Hematopoietic multipotent progenitor cell treated with erythropoietin and hydrocortisone succinate and interleukin-3 and kit ligand, for 8 days (in vitro differentiated cells): Measurements from ENCODE around the gene CNOT6L.
A peak's percentile ranks its signal among the peaks of the same experiment; 100 is the strongest.
"Not testable (repeated sequence)": the region's sequence is repeated elsewhere in the genome, so short reads cannot be mapped to it uniquely, and the experiment has no call there.

Experiments
- DNase-seq: peaks from one replicate; pipeline ENCODE4 v3.0.0-alpha.2; 2015

The CNOT6L gene

DNA sequence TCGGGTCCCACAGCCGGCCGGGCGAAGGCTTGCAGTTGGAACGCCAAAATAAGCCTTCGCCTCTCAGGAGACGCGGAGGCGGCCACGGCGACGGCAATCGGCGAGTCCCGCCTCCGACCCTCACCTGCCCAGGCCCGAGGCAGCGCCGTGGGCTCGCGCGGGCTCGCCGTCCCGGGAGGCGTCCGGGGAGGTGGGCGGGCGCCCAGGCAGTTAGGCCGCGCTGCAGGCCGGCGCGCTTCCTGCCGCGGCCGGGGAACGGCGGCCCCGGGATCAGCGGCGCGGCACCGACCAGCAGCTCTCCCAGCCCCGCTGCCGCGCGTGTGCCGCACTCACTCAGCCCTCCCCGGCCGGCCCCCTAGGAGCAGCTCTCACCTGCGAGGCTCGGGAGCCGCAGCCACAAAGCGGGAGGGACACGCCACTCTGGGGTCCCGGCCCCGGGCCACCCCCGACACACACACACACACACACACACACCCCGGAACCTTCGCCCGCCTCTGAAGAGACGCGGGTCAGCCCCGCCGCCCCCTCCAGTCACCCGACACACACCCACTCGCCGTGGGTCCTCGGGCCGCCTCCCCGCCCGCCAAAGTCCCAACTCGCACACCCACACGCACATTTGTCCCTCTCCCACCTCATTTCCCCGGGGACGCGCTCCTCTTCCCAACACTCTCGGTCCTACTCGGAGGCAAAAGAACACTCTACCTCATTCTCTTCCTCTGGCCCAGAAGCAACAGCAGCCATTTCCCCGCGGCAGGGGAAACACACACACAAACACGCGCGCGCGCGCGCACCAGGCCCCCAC is at the start of gene CNOT6L:
Gene CNOT6L (minus strand): TSS at position 767 of the 802 bp plus-strand sequence. CDS start 60 bp downstream, at position 707.
- DNase-seq: peak; percentile 53

DNA sequence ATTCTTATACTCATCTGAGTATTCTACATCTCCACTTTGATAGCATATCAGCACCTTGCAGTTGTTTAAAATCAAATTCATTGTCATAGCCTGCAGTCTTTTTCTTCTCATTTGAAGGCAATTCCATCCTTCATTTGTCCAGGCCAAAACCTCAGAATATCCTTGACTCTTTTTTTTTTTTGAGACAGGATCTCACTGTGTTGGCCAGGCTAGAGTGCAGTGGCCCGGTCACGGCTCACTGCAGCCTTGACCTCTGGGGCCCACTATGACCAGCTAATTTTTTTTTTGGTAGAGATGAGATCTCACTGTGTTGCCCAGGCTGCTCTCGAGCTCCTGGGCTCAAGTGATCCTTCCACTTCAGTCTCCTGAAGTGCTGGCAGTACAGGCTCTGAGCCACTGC is 46.1 kb upstream of the CNOT6L start:
- DNase-seq: no peak

DNA sequence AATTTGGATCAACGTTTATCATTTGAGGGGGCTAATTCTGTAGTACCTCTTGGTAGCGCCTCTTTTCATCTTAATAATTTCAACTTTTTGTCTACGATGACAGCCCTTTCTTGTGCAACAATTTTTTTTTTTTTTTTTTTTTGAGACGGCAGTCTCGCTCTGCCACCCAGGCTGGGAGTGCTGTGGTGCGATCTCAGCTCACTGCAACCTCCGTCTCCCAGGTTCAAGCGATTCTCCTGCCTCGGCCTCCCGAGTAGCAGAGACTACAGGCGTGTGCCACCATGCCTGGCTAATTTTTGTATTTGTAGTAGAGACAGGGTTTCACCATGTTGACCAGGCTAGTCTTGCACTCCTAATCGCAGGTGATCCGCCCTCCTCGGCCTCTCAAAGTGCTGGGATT is 44.2 kb upstream of the CNOT6L start:
- not testable (repeated sequence) for DNase-seq

DNA sequence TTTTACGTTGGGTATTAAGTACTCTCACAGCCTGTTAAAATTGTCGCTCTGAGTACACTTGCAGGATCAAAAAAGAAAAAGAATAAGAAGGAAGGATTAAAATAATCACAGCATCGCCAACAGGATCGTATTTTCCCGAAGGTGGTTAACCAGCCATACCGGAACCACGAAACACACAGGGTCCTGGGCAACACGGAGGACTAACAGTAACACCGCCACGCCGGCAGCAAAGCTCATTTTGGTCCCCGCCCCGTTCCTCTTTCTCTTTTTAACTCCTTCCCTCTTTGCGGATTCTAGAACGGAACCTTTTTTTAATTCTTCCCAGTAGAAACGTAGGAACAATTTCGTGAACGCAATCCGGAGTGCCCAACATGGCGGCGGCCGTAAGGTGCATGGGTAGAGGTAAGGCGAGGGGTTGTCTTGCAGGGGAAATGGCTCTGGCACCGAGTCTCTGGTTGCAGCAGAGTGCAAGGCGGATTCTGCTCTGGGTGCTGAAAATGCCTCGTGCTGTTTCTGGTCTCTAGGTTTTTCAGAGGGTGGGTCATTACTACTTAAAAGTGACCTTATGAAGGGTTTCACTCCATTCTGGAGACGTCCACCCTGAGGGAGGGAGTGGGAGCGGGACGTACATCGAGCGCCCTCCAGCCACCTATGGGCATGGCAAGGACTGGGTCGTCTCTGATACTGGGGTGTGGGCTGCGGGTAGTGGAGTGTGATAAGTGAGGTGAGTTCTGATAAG is 43.5 kb upstream of the CNOT6L start, which contains the start of gene MRPL1:
Gene MRPL1 (plus strand): TSS at position 353 of the 739 bp plus-strand sequence. CDS start 19 bp downstream, at position 372.
- peak; percentile 96 for DNase-seq

DNA sequence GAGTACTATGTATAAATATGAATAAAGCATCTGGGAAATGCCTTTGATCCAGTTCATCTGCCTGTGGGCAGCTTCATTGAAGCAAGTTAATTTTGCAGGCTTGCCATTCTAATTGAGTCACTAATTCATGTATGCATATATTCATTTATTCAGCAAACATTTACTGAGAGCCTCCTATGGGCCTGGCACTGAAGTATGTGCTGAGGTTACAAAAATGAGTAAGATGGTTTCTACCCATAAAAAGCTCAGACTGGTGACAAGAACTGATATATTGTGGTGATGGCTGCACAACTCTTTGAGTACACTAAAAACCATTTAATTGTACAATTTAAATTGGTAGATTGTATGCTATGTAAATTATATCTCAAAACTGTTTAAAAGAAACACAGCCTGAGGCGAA is 42.3 kb upstream of the CNOT6L start:
- DNase-seq: peak; percentile 21

DNA sequence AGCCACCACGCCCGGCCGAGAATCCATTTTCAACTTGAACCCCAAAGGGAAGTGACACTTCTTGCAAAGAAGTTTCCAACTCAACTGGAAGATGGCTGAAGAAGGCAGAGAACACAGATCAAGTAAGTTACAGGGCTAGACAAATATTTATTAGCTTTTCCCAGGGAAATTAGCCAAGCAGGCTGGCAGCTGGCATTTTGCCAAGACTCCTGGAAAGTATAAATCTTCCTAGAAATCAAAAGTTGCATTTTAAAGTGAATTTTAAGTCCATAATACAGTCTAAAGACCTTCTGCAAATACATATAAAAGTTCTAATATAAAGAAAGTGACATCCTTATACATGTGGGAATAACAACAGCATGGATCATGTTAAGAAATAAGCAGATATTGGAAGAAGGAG is 40.1 kb upstream of the CNOT6L start:
- DNase-seq: no peak

DNA sequence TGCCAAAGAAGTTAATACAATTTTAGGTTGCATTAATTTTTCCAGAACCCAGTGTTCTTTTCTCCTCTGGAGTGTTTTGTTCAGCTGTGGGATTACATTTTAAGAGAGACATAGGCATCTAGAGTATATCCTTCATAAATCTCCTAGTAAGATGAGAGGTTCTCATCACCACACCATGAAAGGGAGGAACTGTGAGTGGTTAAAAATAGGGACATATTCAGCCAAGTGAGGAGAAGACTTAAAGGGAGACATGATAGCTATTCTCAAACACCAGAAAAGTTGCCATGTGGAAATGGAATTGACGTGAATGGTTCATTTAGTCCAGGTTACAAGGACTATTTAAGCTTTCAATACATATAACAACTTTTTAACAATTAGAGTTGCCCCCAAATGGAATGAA is 37.0 kb upstream of the CNOT6L start:
- DNase-seq: no peak

DNA sequence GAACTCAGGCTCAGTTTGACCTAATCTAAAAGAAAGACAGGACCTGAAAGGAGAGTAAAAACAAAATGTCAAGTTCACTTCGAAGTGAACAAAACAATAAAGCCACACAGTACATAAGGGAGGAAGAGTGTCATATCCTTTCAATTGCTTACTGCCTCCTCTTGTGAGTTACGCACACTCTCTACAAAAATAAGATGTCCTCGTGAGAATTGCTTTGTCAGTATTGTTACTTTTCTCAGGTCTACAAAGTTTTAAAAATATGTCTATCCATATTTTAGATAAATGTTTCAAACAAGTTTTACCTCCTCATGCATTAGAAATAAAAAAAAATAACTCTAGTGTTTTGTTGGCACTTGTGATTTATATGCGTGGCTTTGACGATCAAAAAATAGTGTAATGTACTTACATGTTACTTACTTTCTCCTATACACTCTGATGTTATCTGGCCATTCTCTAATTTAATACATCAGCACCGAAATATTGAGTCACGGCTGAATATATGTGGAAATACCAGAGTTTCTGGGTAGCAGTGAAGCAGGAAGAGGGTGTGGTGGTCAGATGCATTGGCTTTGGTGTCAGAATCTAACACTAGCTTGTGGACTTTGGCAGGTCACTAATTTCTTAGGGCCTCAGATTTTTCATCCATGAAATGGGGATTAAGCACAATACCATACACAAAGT is 35.4 kb upstream of the CNOT6L start:
- no peak for DNase-seq

DNA sequence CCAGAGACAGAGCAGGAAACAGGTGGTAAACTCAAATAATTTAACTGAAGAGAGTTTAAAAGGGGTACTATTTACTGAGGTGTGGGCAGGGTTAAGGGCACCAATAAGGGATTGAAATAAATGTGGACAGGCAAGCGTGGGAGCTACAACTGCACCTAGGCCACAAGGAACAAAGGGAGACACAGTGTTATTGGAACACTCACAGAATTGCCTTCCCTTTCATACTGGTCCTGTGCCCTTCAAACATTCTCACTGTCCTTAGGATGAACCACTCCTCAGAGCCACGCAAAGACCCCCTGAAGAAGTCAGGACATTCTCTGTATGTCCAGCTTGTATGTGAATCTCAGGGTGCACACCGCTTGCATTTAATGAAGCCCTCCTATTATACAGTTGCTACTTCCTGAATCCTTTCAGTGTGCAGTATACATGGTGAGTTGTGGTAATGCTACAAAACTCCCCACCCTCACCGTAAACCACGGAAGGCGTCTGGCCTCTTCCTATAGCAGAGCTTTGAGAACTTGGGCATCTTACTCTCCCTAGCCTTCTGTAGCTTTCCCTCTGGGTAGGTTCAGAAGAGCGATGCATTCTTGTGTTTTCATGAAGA is 33.8 kb upstream of the CNOT6L start:
- peak; percentile 55 for DNase-seq

DNA sequence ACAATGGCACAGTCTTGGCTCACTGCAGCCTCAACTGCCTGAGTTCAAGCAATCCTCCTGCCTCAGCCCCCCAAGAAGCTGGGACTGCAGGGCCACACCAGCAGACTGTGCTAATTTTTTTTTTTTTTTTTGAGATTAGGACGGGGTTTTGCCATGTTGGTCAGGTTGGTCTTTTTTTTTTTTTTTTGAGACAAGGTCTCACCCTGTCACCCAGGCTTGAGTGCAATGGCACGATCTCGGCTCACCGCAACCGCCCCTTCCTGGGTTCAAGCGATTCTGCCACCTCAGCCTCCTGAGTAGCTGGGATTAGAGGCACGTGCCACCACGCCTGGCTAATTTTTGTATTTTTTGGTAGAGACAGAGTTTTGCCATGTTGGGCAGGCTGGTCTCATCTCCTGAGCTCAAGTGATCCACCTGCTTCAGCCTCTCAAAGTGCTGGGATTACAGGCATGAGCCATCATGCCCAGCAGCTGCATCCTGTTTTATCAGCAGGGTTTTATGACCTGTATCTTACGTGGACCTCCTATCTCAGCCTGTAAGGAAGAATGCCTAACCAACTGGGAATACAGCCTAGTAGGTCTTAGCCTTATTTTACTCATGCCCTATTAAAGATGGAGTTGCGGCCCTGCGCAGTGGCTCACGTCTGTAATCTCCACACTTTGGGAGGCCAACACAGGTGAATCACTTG is 30.3 kb upstream of the CNOT6L start:
- DNase-seq: no peak

DNA sequence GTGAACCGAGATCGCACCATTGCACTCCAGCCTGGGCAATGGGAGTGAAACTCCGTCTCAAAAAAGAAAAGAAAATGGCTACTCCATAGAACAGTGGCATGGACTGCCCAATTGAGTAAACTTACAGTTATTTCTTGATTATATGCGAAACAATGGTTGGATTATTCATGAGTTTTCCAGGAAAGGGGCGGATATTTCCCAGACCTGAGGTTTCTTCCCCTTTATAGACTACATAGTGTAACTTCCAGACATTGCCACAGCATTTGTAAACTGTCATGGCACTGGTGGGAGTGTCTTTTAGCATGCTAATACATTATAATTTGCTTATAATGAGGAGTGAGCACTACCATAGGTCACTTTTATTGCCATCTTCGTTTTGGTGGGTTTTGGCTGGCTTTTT is 29.3 kb upstream of the CNOT6L start:
- no peak for DNase-seq

DNA sequence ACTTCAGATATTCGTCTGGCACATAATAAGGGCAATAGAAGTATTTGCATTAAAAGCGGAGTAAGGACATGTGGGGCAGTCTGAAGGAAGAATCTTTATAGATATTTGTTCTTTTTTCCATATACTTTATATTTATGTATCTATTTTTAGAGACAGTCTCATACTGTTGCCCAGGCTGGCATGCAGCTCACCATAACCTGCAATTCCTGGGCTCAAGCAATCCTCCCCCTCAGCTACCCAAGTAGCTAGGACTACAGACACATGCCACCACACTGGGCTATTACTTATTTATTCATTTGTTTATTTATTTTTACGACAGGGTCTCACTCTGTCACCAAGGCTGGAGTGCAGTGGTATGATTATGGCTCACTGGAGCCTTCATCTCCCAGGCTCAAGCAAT is 26.8 kb upstream of the CNOT6L start:
- no peak for DNase-seq

DNA sequence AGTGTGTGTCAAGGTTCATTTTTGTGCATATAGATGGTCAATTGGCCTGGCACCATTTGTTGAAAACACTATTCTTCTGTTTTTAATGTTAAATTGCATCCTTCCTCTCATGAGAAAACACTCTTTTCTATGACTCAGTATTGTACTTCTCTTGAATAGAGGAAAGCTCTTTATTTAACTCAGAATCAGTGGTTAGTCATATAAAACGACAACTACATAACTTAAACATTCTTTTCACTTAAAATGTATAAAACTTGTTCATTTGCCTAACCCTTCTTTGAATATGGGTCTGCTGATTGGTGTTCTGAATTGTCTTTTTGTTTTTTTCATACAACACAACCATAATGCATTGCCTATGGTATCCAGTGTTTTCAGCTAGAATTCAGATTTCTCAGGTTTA is 26.2 kb upstream of the CNOT6L start:
- no peak for DNase-seq

DNA sequence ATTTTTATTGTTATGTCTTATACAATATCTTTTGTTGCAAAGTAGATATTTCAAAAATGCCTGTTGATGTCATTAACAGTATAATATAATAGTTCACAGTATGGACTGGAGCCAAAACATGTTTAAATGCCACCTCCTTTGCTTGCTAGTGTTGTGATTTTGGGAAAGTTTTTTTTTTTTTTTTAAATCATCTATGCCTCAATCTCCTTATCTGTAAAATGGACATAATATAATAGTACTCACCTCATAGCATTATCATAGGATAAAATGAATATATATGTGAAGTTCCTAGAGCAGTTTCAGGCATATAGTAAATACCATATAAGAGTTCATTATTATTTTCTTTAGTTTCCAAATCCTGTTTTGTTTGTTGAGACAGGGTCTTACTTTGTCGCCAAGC is 25.2 kb upstream of the CNOT6L start:
- DNase-seq: no peak

DNA sequence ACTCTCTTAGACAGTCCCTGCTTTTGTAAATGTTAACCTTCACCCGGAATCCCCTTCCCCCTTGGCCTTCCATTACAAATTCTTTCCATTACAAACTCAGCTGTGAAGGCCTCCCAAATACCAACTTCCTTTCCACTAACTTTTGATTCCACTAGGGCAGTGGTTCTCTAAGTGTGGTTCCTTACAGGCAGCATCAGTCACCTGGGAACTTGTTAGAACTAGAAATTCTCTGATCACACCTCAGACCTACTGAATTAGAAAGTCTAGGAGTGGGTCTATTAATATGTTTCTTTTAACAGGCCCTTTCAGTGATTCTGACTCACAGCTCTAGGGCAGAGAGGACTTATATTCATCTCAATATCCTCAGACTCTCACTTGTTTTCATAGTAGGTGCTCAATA is 24.5 kb upstream of the CNOT6L start:
- no peak for DNase-seq

DNA sequence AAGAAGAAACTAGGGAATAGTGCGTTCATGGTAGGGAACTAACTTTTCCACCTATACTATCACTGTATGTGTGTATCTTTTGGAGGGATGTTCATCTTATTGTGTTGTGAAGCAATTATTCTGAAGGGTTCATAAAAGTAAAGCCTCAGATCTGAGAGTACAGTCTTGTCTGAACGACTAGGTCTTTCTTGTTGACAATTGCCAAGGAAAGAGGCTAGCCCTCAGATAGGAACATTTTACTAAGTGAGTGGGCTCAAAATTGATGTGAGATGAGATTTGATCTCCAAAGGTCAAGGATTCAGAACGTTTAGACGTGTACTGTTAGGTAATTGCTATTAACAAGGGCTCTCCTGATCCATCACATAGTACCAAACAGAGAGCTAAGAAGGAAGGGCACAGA is 15.2 kb upstream of the CNOT6L start:
- no peak for DNase-seq

DNA sequence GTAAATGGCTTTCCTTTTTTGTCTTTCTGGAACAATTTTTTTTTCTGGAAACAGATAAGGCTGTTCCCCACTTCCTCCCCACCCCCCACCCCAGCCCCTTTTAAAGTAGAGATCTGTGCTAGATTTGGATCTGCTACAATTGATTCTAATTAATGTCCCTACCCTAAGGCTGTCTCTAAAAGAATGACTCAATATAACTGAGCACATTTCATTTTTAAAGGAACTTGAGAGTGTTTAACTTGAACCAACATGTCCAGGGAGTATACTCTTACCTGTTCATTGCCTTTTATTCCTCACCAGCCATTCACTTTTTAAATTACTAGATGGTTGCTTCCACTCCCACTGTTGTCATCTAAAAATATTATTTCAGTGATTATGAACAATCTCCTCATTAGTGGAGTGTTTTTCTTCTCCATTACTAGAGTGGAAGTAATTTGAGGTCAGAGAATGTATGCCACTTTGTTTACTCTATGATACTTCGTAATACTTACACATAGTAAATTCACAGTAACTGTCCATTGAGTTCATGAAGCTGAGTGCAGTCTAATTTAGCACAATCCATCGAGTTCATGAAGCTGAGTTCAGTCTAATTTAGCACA is 14.1 kb upstream of the CNOT6L start:
- no peak for DNase-seq

DNA sequence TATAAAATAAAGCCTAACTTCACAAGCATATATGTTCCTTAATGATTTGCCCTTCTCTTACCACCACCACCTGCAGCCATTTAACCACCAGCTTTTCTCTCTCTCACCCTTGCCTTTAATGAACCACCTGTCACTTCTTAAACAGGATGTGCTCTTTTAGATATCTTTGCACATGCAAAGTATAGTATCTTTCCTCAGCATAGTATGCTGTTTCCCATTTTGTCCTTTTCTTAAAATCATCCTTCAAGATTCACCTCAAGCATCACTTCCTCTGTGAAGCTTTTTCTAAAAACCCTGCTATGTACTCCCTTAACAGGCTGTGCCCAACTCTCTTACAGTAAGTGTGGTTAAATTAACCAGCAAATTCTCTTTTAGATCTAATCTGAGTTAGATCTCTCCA is 8.2 kb upstream of the CNOT6L start:
- DNase-seq: no peak

DNA sequence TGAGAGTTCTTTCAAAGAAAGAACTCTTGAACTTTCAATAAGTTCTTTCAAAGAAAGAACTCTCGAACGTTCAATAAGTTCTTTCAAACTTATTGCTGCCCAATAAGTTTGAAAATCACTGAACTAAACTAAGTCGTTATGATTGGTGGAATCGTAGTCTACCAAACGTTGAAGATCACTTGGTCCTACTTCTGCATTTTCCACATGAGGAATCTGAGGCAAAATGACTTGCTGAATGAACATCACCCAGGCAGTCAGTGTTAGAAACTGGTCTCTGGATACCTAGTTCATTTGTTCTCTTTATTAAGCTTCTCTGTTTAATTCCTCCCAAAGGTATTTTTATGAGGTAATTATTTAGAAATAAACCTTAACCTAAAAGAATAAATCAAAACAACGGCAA is 7.1 kb upstream of the CNOT6L start:
- no peak for DNase-seq

DNA sequence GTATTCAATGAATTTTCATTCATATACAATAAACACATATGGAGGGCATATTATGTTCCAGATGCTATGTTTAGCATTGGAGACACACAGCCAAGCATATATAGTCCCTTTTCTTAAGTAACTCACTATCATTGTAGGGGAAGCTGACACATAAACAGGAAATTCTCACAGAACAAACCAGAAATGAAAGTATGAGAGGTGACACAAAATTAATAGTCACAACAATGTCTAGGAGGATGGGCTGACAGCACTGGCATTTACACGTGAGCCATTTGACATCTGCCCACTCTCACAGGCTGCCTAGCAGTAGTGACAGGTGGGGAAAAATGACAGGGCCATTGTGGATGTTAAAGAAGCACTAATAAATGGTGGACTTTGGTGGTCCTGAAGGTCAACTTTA is 2.6 kb upstream of the CNOT6L start:
- DNase-seq: no peak

DNA sequence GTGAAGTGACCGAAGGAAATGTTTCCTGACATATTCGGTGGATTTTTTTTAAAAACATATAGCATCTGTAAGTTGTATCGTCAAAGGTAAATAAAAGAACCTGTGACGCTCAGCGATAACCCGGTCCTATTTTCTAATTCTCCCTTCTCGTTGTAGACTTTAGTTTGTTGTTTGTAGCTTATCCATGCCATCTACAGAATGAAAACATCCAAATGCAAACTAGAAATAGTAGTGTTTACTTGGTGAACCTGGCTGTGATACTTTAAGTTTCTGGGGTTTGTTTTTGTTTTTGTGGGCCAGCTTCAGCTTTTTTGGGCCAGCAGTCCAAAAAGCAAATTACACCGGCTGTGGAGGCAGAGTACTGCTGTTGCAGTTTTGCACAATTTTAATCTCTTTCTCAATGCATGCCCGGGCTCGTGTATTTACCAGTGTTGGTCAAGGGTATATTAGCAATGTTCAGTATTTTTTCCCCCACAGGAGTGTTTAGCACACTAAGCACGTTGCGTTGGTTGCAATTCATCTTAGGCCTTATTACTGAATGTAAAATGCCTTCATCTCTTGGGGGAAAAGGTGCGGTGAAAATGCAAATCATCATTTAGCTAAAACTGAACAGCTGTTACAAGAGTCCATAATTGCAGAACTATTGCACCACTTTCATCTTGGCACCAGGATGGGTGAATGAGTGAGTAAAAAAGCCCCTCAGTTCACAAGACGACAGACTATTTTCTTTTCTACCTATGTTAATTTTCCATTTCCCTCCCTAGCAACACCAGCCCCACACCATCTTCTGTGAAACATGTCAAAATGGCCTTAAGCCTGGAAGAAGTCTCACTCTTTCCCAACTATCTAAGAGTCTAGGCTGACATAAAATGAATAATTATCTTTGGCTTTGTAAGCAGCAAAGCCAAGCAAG is 1.7 kb upstream of the CNOT6L start:
- peak; percentile 48 for DNase-seq
